Hematopoietic multipotent progenitor cell (in vitro differentiated cells): Measurements from ENCODE around the gene SLC30A5. TPM values are rescaled to one million over a fixed set of nuclear protein-coding genes. Genes with fewer than 3 reads are reported as not detected.
"Not testable (repeated sequence)": the region's sequence is repeated elsewhere in the genome, so short reads cannot be mapped to it uniquely, and the experiment has no call there.

Source experiments
- DNase-seq, 3 donors: peaks; one replicate each; pipeline ENCODE4 v3.0.0-alpha.2; 2011 to 2015; ENCODE audit warnings: low read depth in 2 of 3, low spot score in 2 of 3
- total RNA-seq: library from RNA; depleted of rRNA; stranded (reverse); fragments of >200 nt; gene quantifications from one replicate; pipeline ENCODE4 v1.2.3, GENCODE V29; 2012

The SLC30A5 gene
- total RNA-seq: 36.1 TPM

DNA sequence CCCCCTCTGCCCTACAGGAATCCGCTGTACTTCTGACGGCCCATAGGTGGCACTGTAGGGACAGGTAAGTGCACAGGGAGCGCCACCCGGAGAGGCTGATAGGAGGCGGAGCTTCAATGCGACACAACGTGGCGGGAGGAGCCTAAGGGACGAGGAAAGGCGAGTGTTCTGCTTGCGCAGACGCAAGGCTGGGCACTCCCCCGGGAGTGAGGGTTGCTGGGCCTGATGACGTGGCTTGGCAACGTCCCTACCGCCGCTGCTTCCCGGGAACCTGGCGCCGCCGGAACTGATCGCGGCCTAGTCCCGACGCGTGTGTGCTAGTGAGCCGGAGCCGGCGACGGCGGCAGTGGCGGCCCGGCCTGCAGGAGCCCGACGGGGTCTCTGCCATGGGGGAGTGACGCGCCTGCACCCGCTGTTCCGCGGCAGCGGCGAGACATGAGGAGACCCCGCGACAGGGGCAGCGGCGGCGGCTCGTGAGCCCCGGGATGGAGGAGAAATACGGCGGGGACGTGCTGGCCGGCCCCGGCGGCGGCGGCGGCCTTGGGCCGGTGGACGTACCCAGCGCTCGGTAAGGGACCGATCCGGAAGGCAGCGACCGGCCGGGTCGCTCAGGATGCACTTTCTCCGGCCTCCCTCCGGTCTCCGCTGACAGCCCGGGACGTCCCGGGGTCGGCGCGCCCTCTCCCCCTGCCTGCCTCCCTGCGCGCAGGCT is at the start of gene SLC30A5:
TSS of gene SLC30A5 (plus strand) at position 244 of the 712 bp plus-strand sequence. CDS start at position 486, 242 bp downstream.
- peak; percentile 92 to 99 (median 99) for DNase-seq

DNA sequence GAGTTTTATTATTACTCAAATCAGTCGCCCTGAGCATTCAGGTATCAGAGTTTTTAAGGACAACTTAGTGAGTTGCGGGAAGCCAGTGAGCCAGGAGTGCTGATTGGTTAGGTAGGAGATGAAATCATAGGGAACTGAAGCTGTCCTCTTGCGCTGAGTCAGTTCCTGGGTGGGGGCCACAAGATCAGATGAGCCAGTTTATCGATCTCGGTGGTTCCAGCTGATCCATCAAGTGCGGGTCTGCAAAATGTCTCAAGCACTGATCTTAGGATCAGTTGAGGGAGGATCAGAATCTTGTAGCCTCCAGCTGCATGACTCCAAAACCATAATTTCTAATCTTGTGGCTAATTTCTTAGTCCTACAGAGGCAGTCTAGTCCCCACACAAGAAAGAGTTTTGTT is 48.6 kb upstream of the SLC30A5 start:
- not testable (repeated sequence) for DNase-seq

GRCh38 chr5:69046375-69046957 is 47.3 kb upstream of the SLC30A5 start:
- DNase-seq: peak in 1 of 3 donors; percentile 42

- peak in 1 of 3 donors; percentile 36 for DNase-seq
Measured at GRCh38 chr5:69048230-69048629, 45.6 kb upstream of the SLC30A5 start.

DNA sequence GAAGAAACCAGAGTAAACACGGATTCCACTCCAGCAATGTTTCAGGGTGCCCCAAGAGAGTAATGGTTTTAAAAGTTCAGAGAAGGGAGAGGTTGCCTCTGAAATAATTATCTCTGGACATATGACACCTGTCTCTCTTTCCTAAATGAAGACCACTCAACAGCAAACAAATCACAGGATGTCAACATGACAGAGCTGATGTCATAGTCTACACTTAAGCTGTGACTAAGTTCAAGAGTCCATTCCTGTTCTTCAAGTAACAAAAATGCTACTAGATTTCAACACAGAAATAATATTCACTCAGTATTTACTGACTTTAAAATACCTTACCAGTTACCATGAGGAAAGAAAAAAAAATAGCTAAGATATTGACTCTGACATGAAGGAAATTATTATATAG is 44.7 kb upstream of the SLC30A5 start:
- no peak for DNase-seq

DNA sequence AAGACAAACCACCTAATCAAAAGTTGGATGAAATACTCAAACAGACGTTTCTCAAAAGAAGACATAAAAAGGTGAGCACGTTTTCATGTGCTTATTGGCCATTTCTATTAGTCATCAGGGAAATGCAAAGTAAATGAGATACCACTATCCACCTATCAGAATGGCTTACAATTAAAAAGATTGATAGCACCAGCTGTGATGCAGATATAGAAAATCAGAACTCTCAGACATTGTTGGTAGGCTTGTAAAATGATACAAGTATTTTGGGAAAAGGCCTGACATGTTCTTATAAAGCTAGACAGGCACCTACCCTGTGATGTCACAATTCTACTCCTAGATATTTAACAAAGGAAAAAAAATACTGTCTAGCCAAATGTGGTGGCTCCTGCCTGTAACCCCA is 44.0 kb upstream of the SLC30A5 start:
- no peak for DNase-seq

GRCh38 chr5:69050214-69050613 is 43.6 kb upstream of the SLC30A5 start:
- no peak for DNase-seq

DNA sequence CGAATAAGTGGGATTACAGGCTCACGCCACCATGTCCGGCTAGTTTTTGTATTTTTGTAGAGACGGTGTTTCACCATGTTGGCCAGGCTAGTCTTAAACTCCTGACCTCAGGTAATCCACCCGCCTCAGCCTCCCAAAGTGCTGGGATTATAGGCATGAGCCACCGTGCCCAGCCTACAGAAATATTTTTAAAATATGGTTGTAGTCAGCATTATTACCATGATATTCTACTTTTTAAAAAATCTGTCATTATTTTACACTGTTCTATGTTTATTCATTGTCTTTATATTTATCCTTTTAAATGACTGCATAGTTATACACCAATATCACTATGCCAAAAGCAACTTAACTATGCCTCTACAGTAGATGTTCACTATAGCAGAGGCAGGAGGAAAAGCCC is 41.6 kb upstream of the SLC30A5 start:
- DNase-seq: no peak

GRCh38 chr5:69074664-69075521 is 18.9 kb upstream of the SLC30A5 start:
- no peak for DNase-seq

- DNase-seq: no peak
Measured at GRCh38 chr5:69075522-69076179, 18.2 kb upstream of the SLC30A5 start.

DNA sequence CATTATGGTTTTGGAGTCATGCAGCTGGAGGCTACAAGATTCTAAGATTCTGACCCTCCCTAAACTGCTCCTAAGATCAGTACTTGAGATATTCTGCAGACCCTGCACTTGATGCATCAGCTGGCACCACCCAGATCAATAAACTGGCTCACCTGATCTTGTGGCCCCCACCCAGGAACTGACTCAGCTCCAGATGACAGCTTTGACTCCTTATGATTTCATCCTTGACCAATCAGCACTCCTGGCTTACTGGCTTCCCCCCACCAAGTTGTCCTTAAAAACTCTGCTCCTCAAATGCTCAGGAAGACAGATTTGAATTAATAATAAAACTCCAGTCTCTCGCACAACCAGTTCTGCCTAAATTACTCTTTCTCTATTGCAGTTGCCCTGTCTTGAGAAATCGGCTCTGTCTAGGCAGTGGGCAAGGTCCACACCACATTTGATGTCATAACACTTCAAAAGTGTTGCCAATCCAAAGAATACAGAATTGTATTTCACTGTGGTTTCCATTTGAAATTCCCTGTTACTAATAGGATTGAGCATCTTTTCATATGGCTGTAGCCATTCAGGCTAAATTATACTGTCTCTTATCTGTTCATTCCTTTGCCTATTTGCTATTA is 14.8 kb upstream of the SLC30A5 start:
- no peak for DNase-seq

GRCh38 chr5:69079556-69079955 is 14.3 kb upstream of the SLC30A5 start:
- no peak for DNase-seq

- DNase-seq: no peak
Measured at GRCh38 chr5:69083412-69083811, 10.4 kb upstream of the SLC30A5 start.

- DNase-seq: peak in 1 of 3 donors; percentile 42
Measured at GRCh38 chr5:69084195-69084594, 9.6 kb upstream of the SLC30A5 start.

DNA sequence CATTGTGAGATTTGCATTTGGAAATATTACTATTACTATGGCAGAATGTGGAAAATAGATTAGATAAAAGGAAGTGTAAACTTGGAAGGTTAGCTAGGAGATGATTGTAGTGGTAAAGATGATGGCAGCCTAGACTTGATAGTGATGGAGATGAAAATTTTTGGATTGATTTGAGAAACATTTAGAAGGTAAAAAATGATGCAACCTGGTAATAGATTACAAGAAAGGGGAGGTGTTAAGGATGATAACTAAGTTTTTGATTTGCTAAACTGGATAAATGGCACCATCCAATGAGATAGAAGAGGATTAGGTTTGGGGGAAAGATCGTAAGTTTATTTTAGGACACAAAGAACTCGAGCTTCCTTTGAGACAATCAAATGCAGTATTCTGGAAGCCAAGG is 8.9 kb upstream of the SLC30A5 start:
- no peak for DNase-seq

DNA sequence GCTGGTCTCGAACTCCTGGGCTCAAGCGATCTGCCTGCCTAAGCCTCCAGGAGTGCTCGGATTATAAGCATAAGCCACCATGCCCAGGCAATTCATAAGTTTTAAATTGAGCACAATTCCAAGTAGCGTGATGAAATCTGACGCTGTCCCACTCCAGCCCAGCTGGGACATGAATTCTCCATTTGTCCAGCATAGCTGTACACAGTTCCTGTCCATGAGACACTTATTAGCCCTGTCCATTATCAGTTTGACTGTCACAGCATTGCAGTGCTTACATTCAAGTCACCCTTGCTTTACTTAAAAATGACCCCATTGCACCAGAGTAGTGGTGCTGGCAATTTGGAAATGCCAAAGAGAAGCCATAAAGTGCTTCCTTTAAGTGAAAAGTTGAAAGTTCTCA is 7.6 kb upstream of the SLC30A5 start:
- DNase-seq: no peak

- DNase-seq: not testable (repeated sequence)
Measured at GRCh38 chr5:69088006-69088405, 5.8 kb upstream of the SLC30A5 start.

DNA sequence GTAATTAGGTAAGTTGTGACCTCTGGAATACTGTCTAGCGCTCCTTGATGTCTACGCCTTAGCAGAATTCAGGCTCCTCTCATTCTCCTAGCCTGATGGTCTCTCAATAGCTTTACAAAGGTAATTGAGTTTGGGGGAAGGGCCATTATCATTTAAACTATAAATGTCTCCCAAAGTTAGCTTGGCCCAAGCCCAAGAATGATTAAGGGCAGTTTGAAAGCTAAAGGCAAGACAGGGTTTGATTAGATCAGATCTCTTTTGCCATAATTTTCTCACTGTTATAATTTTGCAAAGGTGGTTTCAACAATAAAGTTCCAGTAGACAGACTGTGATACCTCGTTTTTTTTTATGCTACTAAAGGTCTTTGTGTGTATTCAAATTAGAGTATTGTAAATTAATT is 3.7 kb upstream of the SLC30A5 start:
- DNase-seq: no peak

GRCh38 chr5:69091771-69092170 is 2.0 kb upstream of the SLC30A5 start:
- no peak for DNase-seq

DNA sequence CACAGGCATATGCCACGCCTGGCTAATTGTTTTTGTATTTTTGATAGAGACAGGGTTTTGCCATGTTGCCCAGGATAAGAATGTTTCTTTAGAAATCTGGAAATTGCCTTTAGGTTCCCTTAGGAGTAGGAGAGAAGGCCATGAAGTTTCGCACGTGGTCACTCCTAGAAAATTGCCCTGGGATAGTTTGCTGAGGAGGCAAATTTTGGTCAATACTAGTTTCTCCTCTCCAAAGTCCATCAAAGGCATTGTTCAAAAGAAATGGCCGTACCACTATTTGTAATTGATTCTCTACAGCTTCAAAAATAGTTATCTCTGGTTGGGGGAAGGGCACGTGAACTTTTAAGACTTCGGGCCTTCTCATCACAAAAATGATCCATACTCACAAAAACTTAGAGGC is 845 bp upstream of the SLC30A5 start:
- no peak for DNase-seq

- no peak for DNase-seq
Measured at GRCh38 chr5:69099302-69099701, 5.5 kb downstream of the SLC30A5 start.
